K562 (cell line): ENCODE results near the gene ATF4. TPM values are rescaled to one million over a fixed set of nuclear protein-coding genes. Genes with fewer than 3 reads are reported as not detected.

Source experiments
- ATAC-seq: fragments of 200-7000 bp; cut with Tn5 transposase; 3 replicates; pipeline ENCODE4 v1.9.1; 2020; ENCODE audit warnings: moderate library complexity
- BruUV-seq: library from RNA; stranded (reverse); fragments of 400-500 nt; replicated peaks from 2 replicates; lab custom pipeline; 2021; lab: Mats Ljungman, UMichigan
- CTCF ChIA-PET: fragments of 300-600 bp; formaldehyde crosslinking; extraction: SDS; loops from one replicate; lab custom pipeline; 2021; ENCODE audit warnings: low intra/inter-chr PET ratio; lab: Yijun Ruan, JAX
- POLR2A ChIA-PET: fragments of 300-600, 350-650 bp; sonication (Branson Sonifier 250); formaldehyde crosslinking; extraction: SDS; loops from one replicate; lab custom pipeline; 2021; ENCODE audit warnings: antibody characterized with exemption, inconsistent platforms; lab: Yijun Ruan, JAX
- DNase-seq, 4 experiments: peaks; one replicate each; pipeline versions ENCODE4 v3.0.0 to v3.0.0-alpha.2; 2011 to 2018; ENCODE audit warnings: low spot score in 3 of 4, mixed read lengths in 3 of 4; ENCODE audit errors: extremely low read depth in 1 of 4
- FAIRE-seq: peaks from 2 replicates; lab custom pipeline; 2011; peaks lifted over from hg19 to GRCh38; lab: Jason Lieb, UNC
- H2AFZ ChIP-seq: 2 replicates; pipeline ENCODE4 v1.6.0; 2011; ENCODE audit warnings: low read depth, low read length, control low read depth, inconsistent platforms
- H3K27ac ChIP-seq: fragments of 200-600 bp; 3 replicates; pipeline ENCODE4 v1.8.0; 2011; ENCODE audit warnings: low read depth, mild to moderate bottlenecking, control low read depth, inconsistent platforms, low read length, moderate library complexity, mixed read lengths; ENCODE audit errors: extremely low read depth
- H3K27me3 ChIP-seq, 2 experiments: fragments of 300-600 bp in 1 of 2; 2 replicates in 1 of 2; 3 replicates in 1 of 2; pipeline versions ENCODE4 v1.6.0 to v1.8.0; 2011; ENCODE audit warnings: inconsistent platforms in 2 of 2, low read length in 2 of 2, mild to moderate bottlenecking in 1 of 2, mixed read lengths in 1 of 2, moderate library complexity in 1 of 2; ENCODE audit not compliant: control insufficient read depth in 2 of 2, insufficient read depth in 2 of 2
- H3K36me3 ChIP-seq: fragments of 300-600 bp; 3 replicates; pipeline ENCODE4 v1.8.0; 2011; ENCODE audit warnings: mild to moderate bottlenecking, low read length, inconsistent platforms; ENCODE audit not compliant: control insufficient read depth, insufficient read depth
- H3K4me1 ChIP-seq, 2 experiments: fragments of 200-600 bp in 1 of 2; replicated peaks in 1 of 2; 2 replicates in 1 of 2; 3 replicates in 1 of 2; pipeline versions ENCODE4 v1.5.1 to v1.8.0; 2011; ENCODE audit warnings: inconsistent platforms in 2 of 2, low read length in 2 of 2, mild to moderate bottlenecking in 1 of 2, mixed read lengths in 1 of 2, moderate library complexity in 1 of 2; ENCODE audit not compliant: control insufficient read depth in 2 of 2, insufficient read depth in 2 of 2
- H3K4me2 ChIP-seq: 2 replicates; pipeline ENCODE4 v1.6.1; 2011; ENCODE audit warnings: low read length, control low read depth, inconsistent platforms, mixed read lengths; ENCODE audit not compliant: insufficient read depth
- H3K4me3 ChIP-seq: fragments of 200-600 bp; sonication (generic), shearing (Covaris generic); 2 replicates; pipeline ENCODE4 v1.5.1; 2016; ENCODE audit warnings: control low read depth, inconsistent platforms
- H3K79me2 ChIP-seq: fragments of 200-600 bp; 3 replicates; pipeline ENCODE4 v1.8.0; 2011; ENCODE audit warnings: low read length, inconsistent platforms; ENCODE audit not compliant: control insufficient read depth, insufficient read depth
- H3K9ac ChIP-seq, 2 experiments: 2 replicates each; pipeline versions ENCODE4 v1.6.0 to v1.6.1; 2011; ENCODE audit warnings: low read depth in 2 of 2, low read length in 2 of 2, control low read depth in 1 of 2, inconsistent platforms in 1 of 2, mild to moderate bottlenecking in 1 of 2, mixed read lengths in 1 of 2; ENCODE audit not compliant: insufficient read depth in 1 of 2
- H3K9me1 ChIP-seq: one replicate; pipeline ENCODE4 v1.6.0; 2011; ENCODE audit warnings: inconsistent platforms, mild to moderate bottlenecking, low read length, moderate library complexity; ENCODE audit not compliant: control insufficient read depth, insufficient read depth
- H3K9me3 ChIP-seq: replicated peaks from 2 replicates; pipeline ENCODE4 v1.5.1; 2011; ENCODE audit warnings: low read depth, low read length, inconsistent platforms; ENCODE audit not compliant: control insufficient read depth, insufficient read depth
- H4K20me1 ChIP-seq: replicated peaks from 2 replicates; pipeline ENCODE4 v1.6.1; 2011; ENCODE audit warnings: low read length, inconsistent platforms, mixed read lengths; ENCODE audit not compliant: control insufficient read depth, insufficient read depth
- CCNT2 ChIP-seq: IDR thresholded peaks from 2 replicates; pipeline ENCODE4 v1.6.1; 2011; ENCODE audit warnings: borderline replicate concordance, low read depth, mild to moderate bottlenecking, moderate library complexity, mixed read lengths, low read length; ENCODE audit not compliant: insufficient read length; ENCODE audit errors: extremely low read depth
- DEAF1 ChIP-seq: fragments of 450-650 bp; formaldehyde crosslinking; IDR thresholded peaks from 2 replicates; pipeline ENCODE4 v1.4.0; 2020; ENCODE audit warnings: mild to moderate bottlenecking, moderate library complexity
- ELF1 ChIP-seq: fragments of 200-800 bp; sonication (Bioruptor generic); IDR thresholded peaks from 2 replicates; pipeline ENCODE4 v1.6.1; 2016; ENCODE audit warnings: missing genetic modification characterization, missing compliant biosample characterization
- EP300 ChIP-seq: IDR thresholded peaks from 2 replicates; pipeline ENCODE4 v1.6.1; 2012; ENCODE audit warnings: low read length, improper control_type of control experiment
- HDAC2 ChIP-seq: fragments of 450-650 bp; IDR thresholded peaks from 2 replicates; pipeline ENCODE4 v1.6.1; 2016; ENCODE audit warnings: mild to moderate bottlenecking
- HOMEZ ChIP-seq: fragments of 250-450 bp; sonication (Bioruptor Pico); IDR thresholded peaks from 2 replicates; pipeline ENCODE4 v1.4.0; 2020; ENCODE audit warnings: mild to moderate bottlenecking, moderate library complexity
- LCOR ChIP-seq: sonication (generic); formaldehyde crosslinking; IDR thresholded peaks from 2 replicates; pipeline ENCODE4 v1.8.0; 2022; ENCODE audit warnings: mild to moderate bottlenecking, missing genetic modification reagents
- LEF1 ChIP-seq: fragments of 450-650 bp; IDR thresholded peaks from 2 replicates; pipeline ENCODE4 v1.6.1; 2016; ENCODE audit warnings: mild to moderate bottlenecking
- MTF1 ChIP-seq: fragments of 250-450 bp; sonication (Bioruptor Pico); IDR thresholded peaks from 2 replicates; pipeline ENCODE4 v1.9.0; 2021; ENCODE audit warnings: moderate library complexity, mild to moderate bottlenecking, inconsistent platforms, borderline replicate concordance
- NELFE ChIP-seq: IDR thresholded peaks from 2 replicates; pipeline ENCODE4 v1.6.1; 2011; ENCODE audit warnings: mild to moderate bottlenecking; ENCODE audit not compliant: insufficient read depth, insufficient read length
- SOX6 ChIP-seq: fragments of 450-650 bp; IDR thresholded peaks from 2 replicates; pipeline ENCODE4 v1.6.1; 2014; ENCODE audit warnings: mild to moderate bottlenecking
- SPI1 ChIP-seq: IDR thresholded peaks from 2 replicates; pipeline ENCODE4 v1.6.1; 2011; ENCODE audit warnings: low read depth, low read length, control low read depth, borderline replicate concordance
- TAF7 ChIP-seq: fragments of 450-650 bp; IDR thresholded peaks from 2 replicates; pipeline ENCODE4 v1.6.1; 2016; ENCODE audit warnings: missing genetic modification characterization, missing compliant biosample characterization
- TAL1 ChIP-seq: fragments of 450-650 bp; IDR thresholded peaks from 2 replicates; pipeline ENCODE4 v1.6.1; 2016; ENCODE audit warnings: mild to moderate bottlenecking
- TCF7 ChIP-seq: sonication (generic); IDR thresholded peaks from 2 replicates; pipeline ENCODE4 v1.6.1; 2016; ENCODE audit warnings: antibody characterized with exemption, borderline replicate concordance
- THAP7 ChIP-seq: fragments of 250-450 bp; sonication (Bioruptor Pico); IDR thresholded peaks from 2 replicates; pipeline ENCODE4 v1.5.0; 2021
- ZNF274 ChIP-seq: IDR thresholded peaks from 2 replicates; pipeline ENCODE4 v1.6.1; 2011; ENCODE audit warnings: low read depth, mild to moderate bottlenecking, low read length, moderate library complexity, borderline replicate concordance
- ZNF584 ChIP-seq: fragments of 200-800 bp; sonication (Bioruptor generic); IDR thresholded peaks from 2 replicates; pipeline ENCODE4 v1.6.1; 2016; ENCODE audit warnings: low read depth, mild to moderate bottlenecking, missing genetic modification characterization, missing compliant biosample characterization
- ZNF77 ChIP-seq: fragments of 250-450 bp; sonication (Bioruptor Pico); IDR thresholded peaks from 2 replicates; pipeline ENCODE4 v1.5.0; 2020
- WGBS: fragments of 100-300 bp; shearing (Covaris generic); methylation state at CpG from one replicate; pipeline ENCODE4 v1.1.6; 2016; ENCODE audit warnings: low coverage, mixed read lengths; ENCODE audit not compliant: insufficient coverage; ENCODE audit errors: missing lambda C conversion rate; 5-methylcytosine and 5-hydroxymethylcytosine counted together
- in situ Hi-C: fragments of 300-500 bp; cut with MboI; formaldehyde crosslinking; loops from 4 replicates; pipeline ENCODE4 v1.15.0; 2018; ENCODE audit warnings: inconsistent platforms, mixed read lengths
- intact Hi-C: fragments of 100-400 bp; cut with micrococcal nuclease; formaldehyde crosslinking; loops from 2 replicates; pipeline ENCODE4 v1.14.2; 2022
- polyA plus RNA-seq, 8 experiments: library from polyadenylated mRNA; depleted of rRNA in 4 of 8; stranded (reverse) in 5 of 8; unstranded in 3 of 8; fragments of >200 nt; fragmentation: Nextera tagmentation in 2 of 8; fragmentation: Illumina TruSeq in 1 of 8; extraction: Ambion mirVana in 2 of 8; extraction: Trizol in 1 of 8; gene quantifications; 2 replicates each; pipeline versions ENCODE4 v1.2.1 to v1.2.3, GENCODE V29; 2011 to 2014; ENCODE audit warnings: inconsistent platforms in 1 of 8, missing spikeins in 1 of 8
- total RNA-seq, 7 experiments: library from RNA; depleted of rRNA in 6 of 7; stranded (reverse); fragments of >200 nt in 6 of 7; fragmentation: Illumina TruSeq in 2 of 7; extraction: Trizol in 2 of 7; gene quantifications; 2 replicates each; pipeline versions ENCODE4 v1.2.1 to v1.2.3, GENCODE V29; 2011 to 2021; ENCODE audit warnings: low replicate concordance in 1 of 7

Gene ATF4
- total and polyA plus RNA-seq, 9 of the 15 experiments (the other 6 are each of a cell fraction or from before 2014, with no cell fraction given): 93.1 to 723 (median 355) TPM

- WGBS: 1% methylated on average over 17 of the region's 19 CpGs
- in situ Hi-C loops: no loop called here
- no peaks in the 10 kb centered on the region for H3K9me1 ChIP-seq
- peak overlapping the region; percentile 66 for H3K4me2 ChIP-seq
- H2AFZ ChIP-seq: peak overlapping the region; percentile 82
- peak; percentile 60 to 93 (median 74) for DNase-seq
- no peaks in the 10 kb centered on the region for H3K27me3 ChIP-seq
- peaks cover 7% of the 10 kb centered on the region; the same call in 2 of the 3 replicates for H3K36me3 ChIP-seq
- H3K9ac ChIP-seq: peak overlapping the region; percentile 72 to 88
- H3K9me3 ChIP-seq: no peaks in the 10 kb centered on the region
- peak overlapping the region; percentile 92 for H3K27ac ChIP-seq
- peaks cover 51 to 87% of the 10 kb centered on the region in 2 experiments for H3K4me1 ChIP-seq
- ChIA-PET CTCF (no interaction called here), POLR2A (interaction anchor here (0.6 to 1.8 kb wide), 7 partner anchors 8 to 154 kb away, joined by 3 to 5 read pairs (median 4); partner anchors contain the start of gene ATF4)
- intact Hi-C loops: no loop called here
- FAIRE-seq: peak; percentile 100
- BruUV-seq: no TSS peak
- H3K4me3 ChIP-seq: peak overlapping the region; percentile 17; the same call in 1 of the 2 replicates
- ATAC-seq: peak; percentile 87
- H3K79me2 ChIP-seq: peaks cover 57% of the 10 kb centered on the region
- H4K20me1 ChIP-seq: no peaks in the 10 kb centered on the region
- no peak for TF ChIP-seq HOMEZ (CRISPR knock-in tag)
- no peak for TF ChIP-seq DEAF1 (CRISPR knock-in tag)
- peak; percentile 52; the same call in 1 of the 2 replicates for TF ChIP-seq LEF1
- no peak for TF ChIP-seq ZNF77 (CRISPR knock-in tag)
- peak; percentile 56; the same call in 1 of the 2 replicates for TF ChIP-seq EP300
- no peak for TF ChIP-seq LCOR
- TF ChIP-seq TAL1: peak; percentile 61
- no peak for TF ChIP-seq ZNF584
- TF ChIP-seq THAP7 (CRISPR knock-in tag): no peak
- peak; percentile 84; the same call in 1 of the 2 replicates for TF ChIP-seq HDAC2
- TF ChIP-seq CCNT2: peak; percentile 55
- TF ChIP-seq TCF7: peak; percentile 34; the same call in 1 of the 2 replicates
- TF ChIP-seq ELF1 (tag): no peak
- no peak for TF ChIP-seq MTF1 (CRISPR knock-in tag)
- TF ChIP-seq SPI1: no peak
- no peak; the same call in 1 of the 2 replicates for TF ChIP-seq ZNF274
- peak; percentile 93 for TF ChIP-seq SOX6
- no peak for TF ChIP-seq NELFE
- TF ChIP-seq TAF7 (tag): no peak
Observed at GRCh38 chr22:39472570-39473556, 47.5 kb upstream of the ATF4 start.
